Caco-2 (cell line): Measurements from ENCODE around the gene NR2C2. TPM values are rescaled to one million over a fixed set of nuclear protein-coding genes. Genes with fewer than 3 reads are reported as not detected.

Experiments used
- BruUV-seq: library from RNA; stranded (reverse); fragments of 400-500 nt; replicated peaks from 2 replicates; lab custom pipeline; 2021; lab: Mats Ljungman, UMichigan
- CTCF ChIA-PET: fragments of 300-600 bp; sonication (Branson Sonifier 250); formaldehyde crosslinking; loops from one replicate; lab custom pipeline; 2022; ENCODE audit warnings: antibody characterized with exemption; lab: Charles Lee
- POLR2A ChIA-PET: fragments of 300-600 bp; sonication (Branson Sonifier 250); formaldehyde crosslinking; loops from one replicate; lab custom pipeline; 2022; ENCODE audit warnings: antibody characterized with exemption; lab: Charles Lee
- DNase-seq, 2 experiments: peaks; one replicate each; pipeline versions ENCODE4 v3.0.0 to v3.0.0-alpha.2; 2020 to 2022
- H3K27me3 ChIP-seq: replicated peaks from 2 replicates; pipeline ENCODE4 v1.6.0; 2011; ENCODE audit warnings: low read length; ENCODE audit not compliant: control insufficient read depth, insufficient read depth
- H3K36me3 ChIP-seq: 2 replicates; pipeline ENCODE4 v1.5.1; 2011; ENCODE audit warnings: low read length; ENCODE audit not compliant: control insufficient read depth, insufficient read depth
- H3K4me1 ChIP-seq: fragments of 250-450 bp; sonication (Bioruptor Pico); 2 replicates; pipeline ENCODE4 v1.5.1; 2020; ENCODE audit warnings: mild to moderate bottlenecking
- H3K4me3 ChIP-seq: 2 replicates; pipeline ENCODE4 v1.5.1; 2011; ENCODE audit warnings: low read depth, mild to moderate bottlenecking, control low read depth, low read length
- H3K9me3 ChIP-seq: fragments of 250-450 bp; sonication (Bioruptor Pico); 2 replicates; pipeline ENCODE4 v1.5.1; 2020; ENCODE audit warnings: mild to moderate bottlenecking, moderate library complexity
- H3K27ac Mint-ChIP-seq: one replicate; pipeline ENCODE4 v1.8.0; 2022; ENCODE audit warnings: mixed read lengths; ENCODE audit not compliant: unreplicated experiment
- H3K27me3 Mint-ChIP-seq: one replicate; pipeline ENCODE4 v1.8.0; 2022; ENCODE audit warnings: mixed read lengths; ENCODE audit not compliant: insufficient read depth, unreplicated experiment
- H3K36me3 Mint-ChIP-seq: one replicate; pipeline ENCODE4 v1.8.0; 2022; ENCODE audit warnings: mild to moderate bottlenecking, mixed read lengths; ENCODE audit not compliant: insufficient read depth, unreplicated experiment
- H3K4me1 Mint-ChIP-seq: one replicate; pipeline ENCODE4 v1.8.0; 2022; ENCODE audit warnings: low read depth, mixed read lengths; ENCODE audit not compliant: unreplicated experiment
- H3K4me3 Mint-ChIP-seq: one replicate; pipeline ENCODE4 v1.8.0; 2022; ENCODE audit warnings: mild to moderate bottlenecking, moderate library complexity, mixed read lengths; ENCODE audit not compliant: unreplicated experiment
- H3K9me3 Mint-ChIP-seq: one replicate; pipeline ENCODE4 v1.8.0; 2022; ENCODE audit warnings: mixed read lengths; ENCODE audit not compliant: unreplicated experiment
- CTCF ChIP-seq, 2 experiments: fragments of 200-600 bp in 1 of 2; IDR thresholded peaks; 1 replicate in 1 of 2; 2 replicates in 1 of 2; pipeline versions ENCODE4 v1.5.1 to v1.8.0; 2011 to 2022; ENCODE audit warnings: antibody characterized with exemption in 1 of 2, control low read depth in 1 of 2, inconsistent platforms in 1 of 2, low read depth in 1 of 2, low read length in 1 of 2, mild to moderate bottlenecking in 1 of 2, moderate library complexity in 1 of 2; ENCODE audit not compliant: insufficient read depth in 1 of 2, severe bottlenecking in 1 of 2, unreplicated experiment in 1 of 2
- intact Hi-C: fragments of 100-400 bp; cut with micrococcal nuclease; formaldehyde crosslinking; loops from one replicate; pipeline ENCODE4 v1.10.0; 2022; ENCODE audit not compliant: unreplicated experiment
- total RNA-seq: library from RNA; stranded (reverse); gene quantifications from 2 replicates; pipeline ENCODE4 v1.2.3, GENCODE V29; 2022

NR2C2 gene
- total RNA-seq, 1 experiment from 2014 or later, result 37.0 TPM

- no peak overlapping the region for H3K4me3 ChIP-seq
- POLR2A ChIA-PET, result no interaction called here
- Mint-ChIP-seq H3K4me3 (no peak overlapping the region), H3K27ac (no peak overlapping the region), H3K27me3 (no peaks in the 10 kb centered on the region), H3K4me1 (peaks cover 6% of the 10 kb centered on the region), H3K36me3 (no peaks in the 10 kb centered on the region), H3K9me3 (no peaks in the 10 kb centered on the region)
- peak in 1 of 2 experiments; percentile 25 for DNase-seq
- CTCF ChIA-PET, result interaction anchor here (0.7 kb wide), 1 partner anchor 761 kb away, joined by 4 read pairs; no protein-coding TSS in a partner anchor
- BruUV-seq, result no TSS peak
- H3K36me3 ChIP-seq, result no peaks in the 10 kb centered on the region
- intact Hi-C loops, result no loop called here
- TF ChIP-seq CTCF (IDR thresholded peaks at IDR 0.05; ENCODE audit: insufficient read depth in 1 of 2, low read depth in 1 of 2, low read length in 1 of 2, severe bottlenecking in 1 of 2, unreplicated experiment in 1 of 2), result no peak
- H3K4me1 ChIP-seq, result no peaks in the 10 kb centered on the region
- H3K27me3 ChIP-seq, result no peaks in the 10 kb centered on the region
- no peaks in the 10 kb centered on the region for H3K9me3 ChIP-seq
Observed at GRCh38 chr3:14988988-14989394, 41.6 kb downstream of the NR2C2 start.

- ChIA-PET POLR2A (interaction anchor here (0.5 kb wide), 1 partner anchor 44 kb away, joined by 3 read pairs; no protein-coding TSS in a partner anchor), CTCF (interaction anchor here (0.7 kb wide), 1 partner anchor 763 kb away, joined by 4 read pairs; no protein-coding TSS in a partner anchor)
- intact Hi-C loops, result no loop called here
- Mint-ChIP-seq H3K9me3 (no peaks in the 10 kb centered on the region), H3K4me3 (no peak overlapping the region), H3K27me3 (no peaks in the 10 kb centered on the region), H3K4me1 (peaks cover 6% of the 10 kb centered on the region), H3K27ac (no peak overlapping the region), H3K36me3 (no peaks in the 10 kb centered on the region)
- Histone ChIP-seq H3K4me1 (no peaks in the 10 kb centered on the region), H3K4me3 (no peak overlapping the region), H3K27me3 (no peaks in the 10 kb centered on the region), H3K36me3 (no peaks in the 10 kb centered on the region), H3K9me3 (no peaks in the 10 kb centered on the region)
- no TSS peak for BruUV-seq
- TF ChIP-seq CTCF (IDR thresholded peaks at IDR 0.05; ENCODE audit: insufficient read depth in 1 of 2, low read depth in 1 of 2, low read length in 1 of 2, severe bottlenecking in 1 of 2, unreplicated experiment in 1 of 2), result no peak
- no peak for DNase-seq
Observed at GRCh38 chr3:14989943-14990779, 42.8 kb downstream of the NR2C2 start.

- Mint-ChIP-seq H3K4me1 (peaks cover 6% of the 10 kb centered on the region), H3K36me3 (no peaks in the 10 kb centered on the region), H3K27me3 (no peaks in the 10 kb centered on the region), H3K4me3 (no peak overlapping the region), H3K27ac (no peak overlapping the region), H3K9me3 (no peaks in the 10 kb centered on the region)
- no peaks in the 10 kb centered on the region for H3K4me1 ChIP-seq
- ChIA-PET POLR2A (interaction anchor here (0.5 kb wide), 1 partner anchor 45 kb away, joined by 3 read pairs; no protein-coding TSS in a partner anchor), CTCF (no interaction called here)
- DNase-seq, result no peak
- H3K4me3 ChIP-seq, result no peak overlapping the region
- no peaks in the 10 kb centered on the region for H3K9me3 ChIP-seq
- H3K27me3 ChIP-seq, result no peaks in the 10 kb centered on the region
- no peak for TF ChIP-seq CTCF (IDR thresholded peaks at IDR 0.05; ENCODE audit: insufficient read depth in 1 of 2, low read depth in 1 of 2, low read length in 1 of 2, severe bottlenecking in 1 of 2, unreplicated experiment in 1 of 2)
- H3K36me3 ChIP-seq, result no peaks in the 10 kb centered on the region
- BruUV-seq, result no TSS peak
- intact Hi-C loops, result no loop called here
Observed at GRCh38 chr3:14990780-14991148, 43.4 kb downstream of the NR2C2 start.
